HepG2 (cell line): Measurements from ENCODE around the gene SLC38A9.
A peak's percentile ranks its signal among the peaks of the same experiment; 100 is the strongest.

Experiments
- RBFOX2 ChIP-seq: fragments of 200-400 bp; formaldehyde crosslinking; IDR thresholded peaks from 2 replicates; pipeline ENCODE4 v1.6.1; 2017; ENCODE audit warnings: low read depth, mild to moderate bottlenecking, low read length
- ZNF513 ChIP-seq: sonication (generic); formaldehyde crosslinking; conservative IDR thresholded peaks from 2 replicates; pipeline ENCODE4 v1.5.0; 2020; ENCODE audit warnings: missing genetic modification reagents

GRCh38 chr5:55712023-55712859, at the start of gene SLC38A9:
- no peak for TF ChIP-seq ZNF513
- peak; percentile 85 for TF ChIP-seq RBFOX2
